DMS79 (cell line): ENCODE results near the gene CNTRL.
A peak's percentile ranks its signal among the peaks of the same experiment; 100 is the strongest.
"Not testable (repeated sequence)": the region's sequence is repeated elsewhere in the genome, so short reads cannot be mapped to it uniquely, and the experiment has no call there.

Source experiments
- DNase-seq: peaks from one replicate; lab custom pipeline; 2025; lab: John Stamatoyannopoulos, UW

The CNTRL gene

DNA sequence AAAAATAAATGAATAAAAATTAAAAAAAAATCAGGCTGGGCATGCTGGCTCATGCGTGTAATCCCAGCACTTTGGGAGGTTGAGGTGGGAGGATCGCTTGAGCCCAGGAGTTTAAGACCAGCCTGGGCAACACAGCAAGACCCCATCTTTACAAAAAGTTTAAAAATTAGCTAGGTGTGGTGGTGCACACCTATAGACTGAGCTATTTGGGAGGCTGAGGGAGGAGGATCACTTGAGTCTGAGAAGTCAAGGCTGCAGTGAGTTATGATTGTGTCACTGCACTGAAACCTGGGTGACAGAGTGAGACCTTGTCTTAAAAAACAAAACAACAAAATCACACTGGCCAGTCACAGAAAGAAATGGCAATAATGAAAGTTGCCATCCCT lies 3.4 kb upstream of the CNTRL start:
- DNase-seq, result no peak

DNA sequence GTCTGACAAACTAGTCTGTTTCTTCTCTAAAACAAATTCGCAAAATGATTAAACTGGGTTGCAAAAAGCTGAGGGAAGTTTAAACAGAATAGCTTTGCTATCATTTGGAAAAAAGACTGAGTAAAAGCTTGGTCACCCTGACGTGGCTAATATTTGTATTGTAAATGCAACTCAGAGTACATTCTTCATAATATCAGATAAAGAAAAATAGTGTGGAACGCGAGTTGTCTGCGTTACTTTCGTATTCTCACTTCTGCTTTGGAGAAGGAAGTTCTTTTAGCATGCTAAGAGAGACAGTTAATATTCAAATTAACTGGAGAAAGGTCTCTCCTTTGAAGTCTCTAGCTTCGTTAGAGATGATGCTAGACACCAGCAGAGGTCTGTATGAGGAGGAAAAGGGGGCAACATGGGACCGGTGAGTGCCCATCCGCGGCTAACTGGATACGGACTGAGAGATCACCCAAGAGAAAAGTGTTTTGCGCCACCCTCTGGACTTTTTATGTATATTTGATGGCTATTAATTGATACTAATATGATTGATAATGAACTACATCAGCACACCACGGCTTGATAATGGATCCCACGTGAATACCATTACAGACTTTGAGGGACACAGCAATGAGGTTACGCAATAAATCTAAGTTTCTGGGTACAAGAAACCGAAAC lies 2.9 kb upstream of the CNTRL start:
- DNase-seq, result no peak

DNA sequence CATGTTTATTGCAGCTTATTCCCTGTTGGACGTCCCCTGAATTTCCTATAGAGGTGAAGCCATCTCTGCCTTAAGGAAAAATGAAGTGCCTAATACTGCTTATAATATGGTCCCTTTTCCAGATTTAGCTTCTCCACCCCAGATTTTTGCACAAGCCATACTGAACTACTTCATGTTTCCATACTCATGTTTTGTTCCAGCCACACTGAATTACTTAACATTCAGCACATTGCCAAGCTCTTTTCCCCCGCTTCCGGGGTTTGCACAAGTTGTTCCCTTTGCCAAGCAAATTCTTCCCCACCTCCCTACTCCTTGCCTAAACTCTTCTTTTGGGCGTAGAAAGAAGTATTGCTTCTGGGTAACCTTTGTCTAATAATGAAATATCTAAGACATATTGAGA lies 1.7 kb upstream of the CNTRL start:
- no peak for DNase-seq

DNA sequence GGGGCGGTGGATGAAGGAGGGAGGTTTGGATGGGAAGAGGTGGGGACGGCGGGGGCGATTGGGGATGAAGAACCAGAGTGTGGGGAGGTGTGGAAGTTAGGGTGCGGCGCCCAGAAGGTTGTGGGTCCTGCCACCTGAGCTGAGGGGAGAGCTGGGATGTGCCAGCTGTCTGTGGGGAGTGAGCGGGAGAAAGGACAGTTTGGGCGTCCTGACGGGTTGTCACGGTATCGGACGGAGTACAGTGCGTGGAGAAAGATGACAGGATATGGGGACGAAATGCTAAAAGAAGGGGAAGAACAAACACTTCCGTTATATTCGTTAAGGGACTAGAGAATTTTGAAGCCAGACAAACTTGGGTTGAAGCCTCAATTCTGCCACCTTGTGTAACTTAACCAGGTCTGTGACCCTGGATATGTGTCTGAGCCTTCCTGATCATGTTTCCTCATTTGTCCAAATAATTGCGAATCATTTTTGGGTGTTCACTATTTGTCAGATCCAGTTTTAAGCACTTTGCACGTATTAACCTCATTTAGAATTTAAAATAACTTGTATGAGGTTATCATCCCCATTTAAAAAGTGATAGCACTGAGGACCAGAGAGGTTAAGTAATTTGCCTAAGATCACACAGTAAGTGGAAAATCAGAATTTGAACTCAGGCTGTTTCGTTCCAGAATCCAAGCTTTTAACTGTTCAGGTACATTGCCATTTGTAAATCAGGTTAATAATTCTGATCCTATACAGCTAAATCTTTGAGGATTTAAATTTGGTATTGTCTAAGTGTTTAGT lies 689 bp downstream of the CNTRL start:
- peak; percentile 11 for DNase-seq

DNA sequence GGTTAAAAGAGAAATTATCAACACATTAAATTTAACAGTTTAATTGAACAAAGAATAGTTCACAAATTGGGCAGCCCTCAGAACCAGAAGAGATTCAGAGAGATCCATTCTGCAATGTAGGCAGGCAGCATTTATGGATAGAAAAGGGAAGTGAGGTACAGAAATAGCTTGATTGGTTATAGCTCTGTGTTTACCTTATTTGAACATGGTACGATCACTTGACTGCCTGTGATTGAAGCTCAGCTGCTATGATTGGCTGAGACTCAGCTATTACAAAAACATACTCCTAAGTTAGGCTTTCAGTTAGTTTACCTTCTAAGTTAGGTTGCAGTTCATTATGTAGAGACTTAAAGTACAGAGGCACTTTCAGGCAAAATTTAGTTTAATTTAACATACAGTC lies 7.3 kb downstream of the CNTRL start:
- DNase-seq, result no peak

DNA sequence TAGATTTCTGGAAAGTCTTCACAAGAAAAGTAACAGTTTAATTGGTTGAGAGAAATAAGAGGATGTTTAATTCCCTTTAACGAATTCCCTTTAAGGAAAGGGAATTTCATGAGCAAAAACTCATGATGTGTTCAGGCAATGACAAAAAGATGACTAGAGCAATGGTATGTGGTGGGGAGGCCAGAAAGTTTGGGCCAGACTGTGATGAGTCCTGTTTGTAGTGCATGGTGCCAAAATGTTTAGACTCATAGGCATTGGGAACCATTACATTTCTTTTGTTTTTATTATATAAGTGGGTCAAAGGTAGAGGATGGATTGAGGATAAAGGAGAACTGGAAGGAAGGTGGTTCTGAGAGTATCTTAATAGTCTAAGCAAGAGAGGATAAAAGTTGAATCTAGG lies 10.9 kb downstream of the CNTRL start:
- no peak for DNase-seq

DNA sequence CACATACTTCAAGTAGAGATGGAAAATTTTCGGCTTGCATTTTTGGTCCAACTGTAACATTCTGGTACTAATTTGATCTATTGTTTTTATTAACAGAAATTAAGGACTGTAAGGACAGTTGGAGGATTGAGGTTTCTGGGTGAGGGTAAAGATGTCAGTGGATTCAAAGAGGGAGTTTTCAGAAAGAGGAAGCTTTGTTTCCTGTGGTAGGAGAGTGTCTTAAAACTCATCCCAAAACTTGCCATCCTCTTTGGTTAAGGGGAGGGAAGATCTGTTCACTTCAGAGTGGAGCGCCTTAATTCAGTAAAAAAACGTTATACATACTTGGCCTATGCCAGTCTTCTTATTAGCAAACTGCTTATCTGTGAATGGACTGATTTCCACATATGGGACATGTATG lies 13.8 kb downstream of the CNTRL start:
- no peak for DNase-seq

DNA sequence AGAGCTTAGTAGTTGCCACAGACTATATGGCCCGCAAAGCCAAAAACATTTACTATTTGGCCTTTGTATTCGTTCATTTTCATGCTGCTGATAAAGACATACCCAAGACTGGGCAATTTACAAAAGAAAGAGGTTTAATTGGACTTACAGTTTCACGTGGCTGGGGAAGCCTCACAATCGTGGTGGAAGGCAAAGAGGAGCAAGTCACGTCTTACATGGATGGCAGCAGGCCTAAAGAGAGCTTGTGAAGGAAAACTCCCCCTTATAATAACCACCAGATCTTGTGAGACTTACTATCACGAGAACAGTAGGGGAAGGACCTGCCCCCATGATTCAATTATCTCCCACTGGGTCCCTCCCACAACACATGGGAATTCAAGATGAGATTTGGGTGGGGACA lies 16.0 kb downstream of the CNTRL start:
- DNase-seq, result not testable (repeated sequence)

DNA sequence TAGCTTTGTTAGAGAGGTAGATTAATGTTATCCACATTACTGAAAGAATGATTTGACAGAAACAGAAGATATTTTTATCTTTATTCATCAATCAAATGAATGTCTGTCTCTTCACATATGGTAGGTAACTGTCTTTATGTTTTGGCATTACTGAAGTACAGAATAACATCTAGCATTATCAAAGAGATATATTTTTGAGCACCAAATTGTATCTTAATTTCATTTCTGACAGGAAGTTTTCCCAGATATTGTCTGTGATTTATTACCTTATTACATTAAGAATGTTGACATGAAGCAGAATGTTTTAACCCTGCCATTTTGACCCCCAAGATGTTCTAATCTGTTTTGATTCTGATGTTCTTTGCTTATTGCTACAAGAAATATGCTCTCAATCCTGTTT lies 20.3 kb downstream of the CNTRL start:
- DNase-seq, result no peak

DNA sequence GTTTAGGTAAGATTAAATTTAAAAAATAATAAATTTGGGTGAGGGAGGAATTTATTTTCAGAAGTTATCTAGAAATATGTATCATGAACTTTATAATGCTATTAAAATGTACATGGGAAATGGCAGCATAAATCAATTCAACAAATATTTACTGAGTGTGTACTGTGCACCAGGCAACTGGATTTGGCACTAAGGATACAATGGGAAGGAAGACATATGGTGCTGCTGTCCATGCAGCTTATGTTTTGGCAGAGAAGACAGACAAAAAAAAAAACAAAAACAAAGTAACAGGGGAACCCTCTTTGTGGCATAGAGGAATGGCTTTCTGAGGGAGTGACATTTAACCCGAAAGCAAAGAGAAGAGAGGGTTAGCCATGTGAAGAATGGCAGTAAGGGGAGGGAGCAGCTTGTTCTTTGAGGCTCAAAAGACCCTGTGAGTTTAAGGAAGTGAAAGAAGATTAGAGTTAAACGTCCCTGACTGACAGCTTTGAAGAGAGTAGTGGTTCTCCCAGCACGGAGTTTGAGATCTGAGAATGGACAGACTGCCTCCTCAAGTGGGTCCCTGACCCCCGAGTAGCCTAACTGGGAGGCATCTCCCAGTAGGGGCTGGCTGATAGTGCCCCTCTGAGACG lies 23.9 kb downstream of the CNTRL start:
- DNase-seq, result no peak

DNA sequence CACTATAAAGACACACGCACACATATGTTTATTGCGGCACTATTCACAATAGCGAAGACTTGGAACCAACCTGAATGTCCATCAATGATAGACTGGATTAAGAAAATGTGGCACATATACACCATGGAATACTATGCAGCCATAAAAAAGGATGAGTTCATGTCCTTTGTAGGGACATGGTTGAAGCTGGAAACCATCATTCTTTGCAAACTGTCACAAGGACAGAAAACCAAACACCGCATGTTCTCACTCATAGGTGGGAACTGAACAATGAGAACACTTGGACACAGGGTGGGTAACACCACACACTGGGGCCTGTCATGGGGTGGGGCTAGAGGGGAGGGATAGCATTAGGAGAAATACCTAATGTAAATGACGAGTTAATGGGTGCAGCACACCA lies 29.3 kb downstream of the CNTRL start:
- not testable (repeated sequence) for DNase-seq

DNA sequence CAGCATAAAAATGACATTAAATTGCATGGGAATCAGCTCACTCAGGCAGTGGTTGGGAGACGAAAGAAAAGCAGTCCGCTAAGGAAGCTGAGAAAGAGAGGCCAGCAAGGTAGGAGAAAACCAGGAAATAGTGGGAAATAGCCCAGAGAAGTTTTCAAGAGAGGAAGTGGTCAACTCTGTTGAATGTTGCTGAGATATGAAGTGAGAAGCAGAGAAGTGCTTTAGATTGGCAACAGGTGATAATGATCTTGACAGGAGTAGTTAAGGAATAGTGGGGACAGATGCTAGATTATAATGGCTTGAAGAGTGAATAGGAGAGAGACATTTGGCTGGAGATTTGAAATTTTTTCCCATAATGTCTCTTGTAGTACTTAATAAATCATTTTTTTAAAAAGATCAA lies 30.8 kb downstream of the CNTRL start:
- no peak for DNase-seq

DNA sequence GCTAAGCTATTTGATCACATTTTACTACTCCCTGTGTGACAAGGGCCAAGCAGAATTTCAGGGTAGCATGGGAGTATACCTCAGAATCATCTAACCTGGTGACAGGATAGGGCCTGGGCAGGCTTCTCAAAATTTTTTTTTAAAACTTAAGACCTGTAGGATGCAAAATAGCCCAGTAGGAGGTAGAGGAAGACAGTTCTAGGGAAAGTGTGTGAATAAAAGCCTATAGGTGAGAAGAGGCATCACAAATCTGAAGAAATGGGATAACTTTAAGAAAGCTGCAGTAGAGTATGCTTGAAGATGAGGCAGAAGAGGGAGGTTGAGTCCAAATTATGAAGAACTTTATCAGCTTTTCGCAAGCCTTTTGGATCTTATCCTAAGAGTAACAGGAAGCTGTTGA lies 32.3 kb downstream of the CNTRL start:
- DNase-seq, result no peak

DNA sequence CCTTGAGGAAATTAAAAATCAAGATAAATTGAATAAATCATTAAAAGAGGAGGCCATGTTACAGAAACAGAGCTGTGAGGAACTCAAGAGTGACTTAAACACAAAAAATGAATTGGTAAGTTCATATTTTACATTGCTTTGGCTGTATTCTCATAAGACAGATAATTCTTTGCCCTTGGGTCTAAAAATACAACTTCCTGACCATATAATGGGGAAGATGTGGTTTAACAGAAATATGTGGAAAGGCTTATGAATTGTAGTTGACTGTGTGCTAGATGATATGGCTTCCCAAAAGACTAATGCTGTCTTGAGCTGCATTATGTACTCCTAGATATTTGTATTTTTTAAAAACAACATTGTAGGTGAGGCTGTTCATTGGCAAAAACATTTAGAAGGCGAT lies 33.1 kb downstream of the CNTRL start:
- no peak for DNase-seq

DNA sequence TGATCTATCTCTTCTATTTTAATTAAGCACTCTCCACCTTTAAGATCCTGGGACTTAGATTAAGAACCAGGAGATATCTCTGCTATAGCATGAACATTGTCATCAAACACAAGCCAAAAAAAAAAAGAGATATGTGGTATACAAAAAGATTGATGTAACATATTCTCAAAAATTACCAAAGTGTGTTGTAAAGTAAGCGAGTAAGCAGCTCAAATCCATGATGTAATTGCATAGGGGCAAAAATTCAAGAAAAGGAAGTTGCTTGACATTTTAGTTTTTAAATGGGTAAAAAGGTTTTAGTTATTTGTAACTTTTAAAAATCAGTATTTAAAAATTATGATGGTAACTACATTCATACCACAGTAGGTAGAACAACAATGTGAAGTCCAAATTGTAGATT lies 40.7 kb downstream of the CNTRL start:
- DNase-seq, result no peak

DNA sequence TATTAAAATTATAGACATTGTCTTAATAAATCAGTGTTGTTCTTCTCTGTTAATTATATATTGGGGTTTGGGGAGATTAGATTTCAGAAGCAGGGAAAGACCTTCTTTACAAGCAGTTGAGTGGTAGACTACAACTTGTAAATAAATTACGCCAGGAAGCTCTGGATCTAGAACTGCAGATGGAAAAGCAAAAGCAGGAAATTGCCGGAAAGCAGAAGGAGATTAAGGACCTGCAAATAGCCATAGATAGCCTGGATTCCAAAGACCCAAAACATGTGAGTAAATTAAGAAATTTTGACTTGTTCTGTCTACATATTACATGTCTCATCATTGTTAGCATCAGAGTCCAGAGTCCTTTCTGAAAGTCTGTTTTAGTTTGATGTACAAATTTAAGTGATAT lies 43.5 kb downstream of the CNTRL start:
- no peak for DNase-seq

DNA sequence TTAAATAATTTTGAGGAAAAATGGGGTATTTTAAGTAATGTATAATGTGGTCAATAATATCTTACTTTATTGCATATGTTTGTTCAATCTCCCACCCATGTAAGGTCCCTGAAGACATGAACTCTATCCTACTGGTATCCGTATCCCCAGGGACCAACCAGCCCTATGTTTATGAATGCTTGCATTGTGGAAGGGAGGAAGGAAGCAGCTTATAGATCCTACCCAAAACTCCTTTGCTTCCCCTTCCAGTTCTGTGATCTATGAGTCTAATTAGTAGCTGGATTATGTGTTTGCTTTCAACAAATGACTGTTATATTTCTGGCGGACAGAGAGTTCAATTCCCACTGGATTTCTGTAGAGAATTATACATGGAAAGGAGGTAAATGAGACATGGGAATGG lies 45.6 kb downstream of the CNTRL start:
- DNase-seq, result no peak

DNA sequence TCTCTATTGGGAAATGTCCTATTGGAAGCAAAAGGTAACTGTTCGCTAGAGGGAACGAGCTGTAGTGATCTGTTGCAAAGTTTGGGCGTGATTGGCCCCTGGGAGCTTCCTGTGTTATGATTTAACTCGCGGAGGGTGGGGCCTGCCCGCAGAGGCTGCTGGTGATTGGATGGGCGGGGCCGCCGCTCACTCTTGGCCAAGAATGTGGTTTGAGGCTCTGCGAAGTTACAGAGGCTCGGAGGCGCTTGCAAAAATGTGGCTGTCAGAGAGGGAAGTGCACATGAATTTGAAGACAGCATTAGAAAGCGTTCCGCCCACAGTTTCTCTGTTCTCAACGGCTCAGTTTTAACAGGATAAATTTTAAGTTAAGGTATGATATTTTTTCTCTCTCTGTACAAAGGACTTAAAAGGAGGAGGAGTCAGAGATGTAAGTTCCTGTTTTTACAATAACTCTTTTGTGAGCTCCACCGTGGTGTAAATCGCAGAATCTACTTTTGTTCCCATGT lies 46.9 kb downstream of the CNTRL start:
- peak; percentile 86 for DNase-seq

DNA sequence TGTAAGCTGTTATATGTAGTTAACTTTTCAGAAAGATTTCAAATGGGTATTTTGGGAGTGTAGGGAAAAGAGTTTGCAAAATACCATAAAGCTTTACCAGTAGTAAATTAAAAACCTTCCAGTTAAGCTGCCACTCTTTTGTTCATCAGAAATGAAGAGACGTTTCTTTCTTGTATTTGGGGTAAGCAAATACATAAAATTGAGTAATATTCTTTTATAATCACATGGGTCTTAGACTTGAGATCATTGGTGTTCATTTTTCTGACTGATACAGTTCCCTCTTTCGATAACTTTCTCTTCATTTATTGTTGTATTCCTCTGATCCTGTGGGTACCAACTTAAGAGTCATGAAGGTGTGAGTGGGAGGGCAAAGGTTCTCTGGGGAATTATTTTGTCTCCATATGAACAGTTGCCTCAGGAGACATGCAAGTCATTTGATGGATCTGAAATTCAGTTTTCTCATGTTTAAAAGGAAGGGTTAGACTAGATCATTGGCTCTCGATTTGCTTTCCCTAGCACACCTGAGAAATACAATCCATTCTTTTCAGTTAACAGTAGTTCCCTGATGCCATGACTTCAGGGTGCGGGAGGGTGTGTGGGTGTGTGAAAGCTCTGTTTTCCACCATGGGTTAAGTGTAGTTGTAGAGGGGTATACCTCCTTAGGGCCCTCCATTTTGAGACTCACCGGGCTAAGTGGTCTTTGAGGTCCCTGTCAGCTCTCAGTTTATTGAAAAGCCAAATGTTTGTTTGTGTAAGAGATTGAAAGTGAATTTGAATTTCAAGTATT lies 47.7 kb downstream of the CNTRL start:
- no peak for DNase-seq

DNA sequence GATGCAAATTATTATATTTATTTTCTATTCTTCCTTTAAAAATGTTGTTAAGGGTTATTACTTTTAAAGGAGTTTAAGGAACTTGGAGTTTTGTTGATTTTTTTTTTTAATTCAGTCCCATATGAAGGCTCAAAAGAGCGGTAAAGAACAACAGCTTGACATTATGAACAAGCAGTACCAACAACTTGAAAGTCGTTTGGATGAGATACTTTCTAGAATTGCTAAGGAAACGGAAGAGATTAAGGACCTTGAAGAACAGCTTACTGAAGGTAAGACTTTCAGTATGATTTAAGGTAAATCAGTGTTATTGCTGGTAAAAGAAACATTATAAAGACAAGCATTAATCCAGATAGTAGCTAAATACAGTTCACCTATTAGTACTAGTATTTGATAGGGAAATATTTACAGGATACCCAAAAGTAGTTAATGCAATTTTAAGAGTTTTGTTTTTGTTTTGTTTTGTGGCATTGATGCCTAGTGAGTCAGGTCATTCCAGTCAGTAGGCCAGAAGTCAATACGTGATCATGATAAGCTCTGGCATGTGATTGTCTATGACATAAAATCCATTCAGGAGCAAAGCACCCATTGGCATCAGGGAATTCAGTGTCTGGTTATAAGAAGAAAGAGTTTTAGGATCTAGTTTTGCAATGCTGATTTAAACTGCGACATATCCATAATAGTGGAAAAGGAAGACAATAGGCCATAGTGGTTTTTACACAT lies 49.2 kb downstream of the CNTRL start:
- DNase-seq, result no peak

DNA sequence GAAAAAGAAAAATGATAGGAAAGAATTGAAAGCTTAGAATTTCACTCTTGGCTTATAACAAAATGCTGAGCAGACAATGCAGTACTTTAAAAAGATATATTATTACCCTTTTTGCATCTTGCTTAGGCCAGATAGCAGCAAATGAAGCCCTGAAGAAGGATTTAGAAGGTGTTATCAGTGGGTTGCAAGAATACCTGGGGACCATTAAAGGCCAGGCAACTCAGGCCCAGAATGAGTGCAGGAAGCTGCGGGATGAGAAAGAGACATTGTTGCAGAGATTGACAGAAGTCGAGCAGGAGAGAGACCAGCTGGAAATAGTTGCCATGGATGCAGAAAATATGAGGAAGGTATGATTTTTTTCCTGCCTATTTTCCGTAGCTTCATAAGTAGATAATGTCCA lies 50.8 kb downstream of the CNTRL start:
- DNase-seq, result no peak

DNA sequence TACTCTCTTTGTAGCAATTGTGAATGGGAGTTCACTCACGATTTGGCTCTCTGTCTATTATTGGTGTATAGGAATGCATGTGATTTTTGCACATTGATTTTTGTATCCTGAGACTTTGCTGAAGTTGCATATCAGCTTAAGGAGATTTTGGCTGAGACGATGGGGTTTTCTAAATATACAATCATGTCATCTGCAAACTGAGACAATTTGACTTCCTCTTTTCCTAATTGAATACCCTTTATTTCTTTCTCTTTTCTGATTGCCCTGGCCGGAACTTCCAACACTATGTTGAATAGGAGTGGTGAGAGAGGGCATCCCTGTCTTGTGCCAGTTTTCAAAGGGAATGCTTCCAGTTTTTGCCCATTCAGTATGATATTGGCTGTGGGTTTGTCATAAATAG lies 54.6 kb downstream of the CNTRL start:
- DNase-seq, result not testable (repeated sequence)
